LoVo (cell line): ENCODE results near the gene BEX3.
"Not testable (repeated sequence)": the region's sequence is repeated elsewhere in the genome, so short reads cannot be mapped to it uniquely, and the experiment has no call there.

Experiments used
- DNase-seq: peaks from one replicate; pipeline ENCODE4 v3.0.0-alpha.2; 2016; ENCODE audit warnings: low spot score

Gene BEX3

GRCh38 chrX:103382877-103383276, 6.5 kb downstream of the BEX3 start:
- no peak for DNase-seq

DNA sequence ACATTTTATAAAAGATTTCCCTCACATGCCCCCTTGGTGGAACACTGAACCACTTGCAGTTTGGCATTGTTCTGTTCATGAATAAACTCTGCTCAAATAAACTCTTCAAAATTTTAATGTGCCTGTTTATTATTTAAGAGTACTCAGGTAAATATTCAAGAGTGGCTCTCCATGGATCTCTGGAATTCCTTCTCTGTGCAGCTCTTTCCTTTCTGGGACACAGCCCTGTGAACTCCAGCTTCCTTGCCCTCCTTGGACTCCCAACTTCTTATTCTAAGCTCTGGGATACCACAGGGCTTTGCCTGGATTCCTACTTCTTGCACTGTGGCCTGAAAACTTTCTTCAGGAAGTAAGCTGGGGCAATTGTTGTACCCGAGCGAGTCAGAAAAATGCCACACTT, 8.3 kb downstream of the BEX3 start:
- no peak for DNase-seq

DNA sequence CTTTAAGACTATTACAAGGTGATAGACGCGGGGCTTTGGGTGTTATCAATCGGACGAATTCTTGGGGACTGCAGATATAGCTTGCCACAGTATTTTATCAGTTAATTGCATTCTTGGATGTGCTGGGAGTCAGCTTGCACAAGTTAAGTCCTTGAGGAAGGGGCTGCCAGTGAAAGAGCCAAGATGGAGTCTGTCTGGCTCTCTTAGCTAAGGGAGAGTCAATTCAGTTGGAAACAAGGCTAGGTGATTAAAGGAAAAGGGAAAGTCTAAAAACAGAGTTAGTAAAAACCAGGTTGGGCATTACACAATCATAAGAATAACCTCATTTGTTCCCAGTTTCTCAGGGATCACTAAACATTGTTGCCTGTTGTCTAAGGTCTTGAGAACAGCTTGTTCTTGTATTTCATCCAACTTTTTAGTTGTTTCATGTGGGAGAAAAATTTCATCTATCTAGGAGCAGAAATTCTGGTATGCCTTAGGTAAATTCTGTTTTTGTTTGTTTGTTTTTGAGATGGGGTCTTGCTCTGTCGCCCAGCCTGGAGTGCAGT, 9.0 kb downstream of the BEX3 start:
- DNase-seq: not testable (repeated sequence)

GRCh38 chrX:103386332-103386731, 10.0 kb downstream of the BEX3 start:
- no peak for DNase-seq

DNA sequence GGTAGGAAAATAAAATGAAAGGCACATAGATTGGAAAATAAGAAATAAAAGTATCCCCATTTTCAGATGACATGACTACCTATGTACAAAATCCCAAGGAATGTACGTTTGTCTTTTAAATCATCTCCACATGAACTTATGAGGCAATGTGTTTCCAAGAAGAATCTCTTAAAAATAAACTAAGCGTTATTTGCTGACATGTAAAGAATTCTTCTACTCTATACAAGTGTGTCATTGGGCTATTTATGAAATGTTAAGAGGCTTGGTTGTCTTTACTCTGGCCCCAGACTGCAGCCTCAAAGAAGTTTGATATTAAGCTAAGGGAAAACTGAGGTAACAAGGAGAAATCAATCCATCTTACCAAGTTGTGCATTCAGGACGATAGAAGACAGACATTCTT, 17.1 kb downstream of the BEX3 start:
- no peak for DNase-seq

- no peak for DNase-seq
Measured at GRCh38 chrX:103396186-103396585, 19.8 kb downstream of the BEX3 start.

DNA sequence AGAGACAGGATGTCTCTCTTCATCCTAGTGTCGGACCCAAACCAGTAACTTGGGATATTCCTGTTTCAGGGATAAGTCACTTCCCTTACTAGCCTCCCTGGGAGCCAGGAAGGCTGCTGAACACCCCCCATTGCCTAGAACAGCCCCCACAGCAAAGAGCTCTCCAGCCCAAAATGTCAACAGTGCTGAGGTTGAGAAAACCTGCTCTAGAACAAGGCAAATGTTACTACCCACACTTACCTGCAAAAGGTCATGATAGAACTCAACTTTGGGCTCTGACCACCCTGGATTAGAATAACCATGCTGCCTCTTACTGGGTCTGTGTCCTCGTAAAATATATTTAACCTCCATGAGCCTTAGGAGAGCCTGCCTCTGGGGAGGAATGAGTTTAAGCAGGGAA, 20.3 kb downstream of the BEX3 start:
- no peak for DNase-seq

DNA sequence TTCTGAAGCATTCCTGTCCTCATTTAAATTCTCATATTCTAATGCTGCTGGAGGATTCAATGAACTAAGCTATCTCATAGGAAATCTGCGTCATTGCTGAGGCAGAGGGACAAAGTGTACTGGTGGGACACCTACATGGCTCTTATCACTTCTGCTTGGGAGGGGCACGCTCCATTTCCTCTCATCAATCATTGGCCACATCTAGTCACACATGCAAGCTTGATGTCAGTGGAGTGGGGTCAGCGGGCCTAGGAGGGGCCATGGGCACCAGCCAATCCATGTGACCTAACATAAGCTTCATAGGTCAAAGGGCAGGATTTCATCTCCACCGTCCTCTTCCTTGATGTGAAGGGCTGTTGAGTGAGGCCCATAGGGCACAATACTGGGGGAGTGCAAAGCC, 21.4 kb downstream of the BEX3 start:
- no peak for DNase-seq

- no peak for DNase-seq
Measured at GRCh38 chrX:103398421-103398864, 22.1 kb downstream of the BEX3 start.

DNA sequence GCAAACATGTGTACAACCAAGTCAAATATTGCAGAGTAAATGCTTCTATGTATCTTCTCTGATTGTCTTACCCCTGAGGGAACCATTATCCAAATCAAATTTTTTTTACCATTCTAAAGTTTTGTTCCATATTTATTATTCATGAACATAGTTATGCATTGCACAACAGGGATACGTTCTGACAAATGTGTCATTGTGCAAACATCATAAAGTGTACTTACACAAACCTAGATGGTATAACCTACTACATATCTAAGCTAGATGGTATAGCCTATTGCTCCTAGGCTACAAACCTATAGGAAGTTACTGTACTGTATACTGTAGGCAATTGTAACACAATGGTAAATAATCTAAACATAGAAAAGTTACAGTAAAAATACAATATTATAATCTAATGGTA, 23.4 kb downstream of the BEX3 start:
- no peak for DNase-seq

GRCh38 chrX:103400931-103401330, 24.6 kb downstream of the BEX3 start:
- DNase-seq: no peak

DNA sequence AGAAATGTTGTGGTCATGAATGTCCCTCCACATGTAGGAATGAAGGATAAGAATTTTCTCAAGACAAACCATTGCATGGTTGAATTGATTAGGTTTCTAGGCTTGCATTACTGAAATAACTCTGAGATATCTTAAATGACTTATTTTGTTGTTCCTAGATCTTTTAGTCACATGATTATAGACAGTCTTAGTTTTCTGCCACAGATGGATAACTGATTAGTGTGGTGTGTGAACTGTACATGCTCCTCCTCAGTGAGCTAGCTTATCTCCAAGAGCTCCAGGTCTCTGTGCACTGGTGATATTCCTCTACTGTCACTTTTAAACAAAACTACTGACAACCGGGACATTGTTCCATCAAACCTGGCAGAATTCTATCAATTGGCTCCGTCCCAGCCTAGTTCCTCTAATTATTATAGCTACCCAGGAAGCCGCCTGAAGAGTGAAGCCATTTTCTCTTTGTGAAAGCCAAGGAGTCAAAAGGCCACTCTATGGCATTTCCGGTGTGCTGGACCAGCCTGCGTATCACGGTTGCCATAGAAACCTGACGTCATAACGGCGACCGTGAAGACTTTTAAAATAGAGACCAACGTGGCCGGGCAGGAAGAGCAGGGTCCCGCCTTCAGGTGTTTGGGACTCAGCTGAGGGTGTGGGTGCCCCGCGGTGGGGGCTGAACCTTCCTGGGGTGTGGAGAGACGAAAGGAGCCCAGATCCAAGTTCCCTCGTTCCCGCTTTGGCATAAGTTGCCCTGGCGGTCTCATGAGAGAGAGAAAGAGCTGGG, 28.1 kb downstream of the BEX3 start:
- DNase-seq: peak; percentile 65

DNA sequence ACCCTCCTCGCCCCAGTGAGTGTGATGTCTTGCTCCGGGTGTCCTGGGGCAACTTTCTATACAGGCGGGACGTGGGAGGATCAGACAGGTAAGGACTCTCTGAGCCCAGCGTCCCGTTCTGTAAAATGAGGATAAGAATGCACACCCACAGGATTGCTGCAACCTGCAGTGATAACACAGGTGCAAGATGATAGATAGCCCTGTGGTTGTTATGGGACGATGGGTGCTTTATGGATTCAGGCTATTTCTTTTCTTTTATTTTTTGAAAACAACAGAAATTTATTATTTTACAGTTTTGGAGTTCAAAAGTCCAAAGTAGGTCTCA, 28.6 kb downstream of the BEX3 start:
- DNase-seq: no peak

GRCh38 chrX:103406256-103406655, 29.9 kb downstream of the BEX3 start:
- no peak for DNase-seq

DNA sequence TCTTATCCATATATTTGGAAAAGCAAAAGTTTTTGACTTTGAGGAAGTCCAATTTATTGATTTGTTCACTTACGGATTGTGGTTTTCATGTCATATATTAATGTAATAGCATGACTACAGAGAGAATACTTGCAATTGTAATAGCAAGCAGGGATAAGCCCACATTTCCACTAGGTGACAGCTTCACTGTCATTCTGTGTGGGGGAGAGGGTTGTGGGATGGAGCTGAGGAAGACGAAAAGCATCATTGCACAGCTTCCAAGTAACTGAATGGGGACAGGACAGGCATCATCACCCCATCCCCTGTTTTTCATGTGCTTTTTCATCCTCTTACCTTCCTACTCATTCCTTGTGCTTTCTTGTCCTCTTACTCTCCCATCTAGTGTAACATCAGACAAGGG, 31.4 kb downstream of the BEX3 start:
- DNase-seq: no peak

DNA sequence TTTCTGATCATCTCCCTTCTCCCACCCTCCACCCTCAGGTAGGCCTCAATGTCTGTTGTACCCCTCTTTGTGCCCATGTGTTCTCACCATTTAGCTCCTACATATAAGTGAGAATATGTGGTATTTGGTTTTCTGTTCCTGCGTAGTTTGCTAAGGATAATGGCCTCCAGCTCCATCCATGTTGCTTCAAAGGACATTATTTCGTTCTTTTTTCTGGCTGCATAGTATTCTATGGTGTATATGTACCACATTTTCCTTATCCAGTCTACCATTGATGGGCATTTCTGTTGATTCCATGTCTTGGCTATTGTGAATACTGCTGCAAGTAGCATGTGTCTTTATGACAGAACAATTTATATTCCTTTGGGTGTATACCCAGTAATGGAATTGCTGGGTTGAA, 35.4 kb downstream of the BEX3 start:
- not testable (repeated sequence) for DNase-seq

DNA sequence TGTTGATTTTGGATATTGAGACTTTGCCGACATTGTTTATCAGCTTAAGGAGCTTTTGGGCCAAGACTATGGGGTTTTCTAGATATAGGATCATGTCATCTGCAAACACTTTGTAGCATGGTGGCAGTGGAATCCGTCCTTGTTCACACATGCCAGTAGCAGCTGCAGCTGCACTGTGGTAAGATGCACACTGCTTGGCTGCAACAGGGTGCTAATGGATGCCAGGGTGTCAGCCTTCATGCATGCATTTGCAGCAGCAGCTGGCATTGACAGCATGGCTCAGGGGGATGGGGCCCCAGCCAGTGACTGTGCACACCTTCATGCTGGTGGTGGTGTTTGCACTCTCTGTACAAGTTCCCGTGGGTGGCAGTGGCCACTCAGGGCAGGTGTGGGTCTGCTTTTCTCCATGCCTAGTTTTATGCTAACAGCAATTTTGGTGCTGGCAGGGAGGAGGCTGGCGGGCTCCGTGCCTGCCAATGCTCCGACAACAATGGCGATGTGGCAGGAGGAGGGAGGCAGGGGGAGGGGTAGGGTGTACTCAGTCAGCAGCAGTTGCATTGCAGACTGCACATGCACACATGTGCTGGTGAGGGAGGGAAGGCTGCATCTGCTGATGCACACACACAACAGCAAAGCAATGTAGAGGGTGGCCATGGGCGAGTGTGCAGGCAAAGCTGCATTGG, 37.5 kb downstream of the BEX3 start:
- DNase-seq: no peak

DNA sequence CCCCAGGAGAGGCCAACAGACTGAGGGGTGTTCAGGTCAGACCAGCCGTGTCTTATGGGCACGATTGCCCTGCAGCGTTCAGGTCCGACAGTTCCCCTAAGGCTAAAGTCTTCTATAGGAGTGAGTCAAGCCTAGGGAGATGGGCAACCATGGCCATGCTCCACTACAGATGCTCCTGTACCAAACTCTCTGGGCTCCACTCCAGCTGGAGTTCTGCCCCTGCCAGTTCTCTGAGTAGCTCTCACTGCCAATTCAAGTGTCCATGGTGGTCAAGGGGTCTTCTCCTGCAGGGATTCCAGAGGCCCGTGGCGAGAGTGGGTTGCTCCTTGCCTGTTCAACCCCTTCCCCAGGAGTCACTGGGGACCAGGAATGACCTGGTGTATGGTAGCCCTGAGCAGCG, 38.2 kb downstream of the BEX3 start:
- DNase-seq: no peak

- DNase-seq: no peak
Measured at GRCh38 chrX:103415068-103415467, 38.7 kb downstream of the BEX3 start.

- DNase-seq: no peak
Measured at GRCh38 chrX:103415528-103415927, 39.2 kb downstream of the BEX3 start.

- no peak for DNase-seq
Measured at GRCh38 chrX:103417370-103417769, 41.0 kb downstream of the BEX3 start.

DNA sequence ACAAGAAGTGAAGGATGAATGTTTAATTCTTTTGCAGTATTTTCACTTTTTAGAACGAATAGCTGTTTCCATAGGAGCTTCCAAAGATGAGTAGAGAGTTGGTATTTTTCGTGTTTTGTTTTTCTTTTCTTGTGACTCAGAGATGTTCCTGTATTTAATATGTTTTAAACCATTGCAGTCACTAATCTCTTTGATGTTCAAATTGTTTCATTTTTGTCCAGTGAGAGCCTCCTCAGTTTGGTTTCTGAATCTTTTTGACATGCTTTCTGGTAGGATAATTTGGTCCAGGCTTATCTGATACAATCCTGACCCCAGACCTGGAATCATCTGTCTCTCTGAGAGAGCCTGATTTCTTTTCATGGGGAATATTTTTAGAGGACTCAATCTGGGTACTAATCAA, 41.6 kb downstream of the BEX3 start:
- DNase-seq: no peak

GRCh38 chrX:103418811-103419340, 42.5 kb downstream of the BEX3 start:
- no peak for DNase-seq
